GM12873 (cell line): Measurements from ENCODE around the gene BTBD2.
A peak's percentile ranks its signal among the peaks of the same experiment; 100 is the strongest.

Source experiments
- CTCF ChIP-seq: IDR thresholded peaks from 2 replicates; pipeline ENCODE4 v1.5.1; 2012; ENCODE audit warnings: low read depth, mild to moderate bottlenecking, moderate library complexity, low read length, control low read depth; ENCODE audit not compliant: insufficient read depth; ENCODE audit errors: missing control alignments

Gene BTBD2

GRCh38 chr19:1953037-1953436, 62.5 kb downstream of the BTBD2 start:
- TF ChIP-seq CTCF, result no peak

- no peak for TF ChIP-seq CTCF
Observed at GRCh38 chr19:1952635-1953034, 62.9 kb downstream of the BTBD2 start.

- no peak for TF ChIP-seq CTCF
Observed at GRCh38 chr19:1950640-1951039, 64.9 kb downstream of the BTBD2 start.

GRCh38 chr19:1949304-1950101, 66.0 kb downstream of the BTBD2 start:
- no peak for TF ChIP-seq CTCF

GRCh38 chr19:1947651-1948209, 67.8 kb downstream of the BTBD2 start:
- no peak for TF ChIP-seq CTCF

- peak; percentile 55 for TF ChIP-seq CTCF
Observed at GRCh38 chr19:1945899-1946298, 69.6 kb downstream of the BTBD2 start.

- TF ChIP-seq CTCF, result no peak
Observed at GRCh38 chr19:1944916-1945561, 70.5 kb downstream of the BTBD2 start.
